Measurements from ENCODE around the gene MX1.

The MX1 gene

GRCh38 chr21:41479686-41480085 lies 53.6 kb downstream of the MX1 start:
- Histone ChIP-seq H3K27ac (replicated peaks) (no peak overlapping the region), H3K4me3 (replicated peaks; ENCODE audit: insufficient read depth, low read length) (no peak overlapping the region), H3K27me3 (ENCODE audit: insufficient read depth, poor library complexity, severe bottlenecking) (peaks cover 4% of the 10 kb centered on the region)
- DNase-seq (ENCODE audit: low read depth in 1 of 2, low spot score in 1 of 2) = no peak
- TF ChIP-seq REST (IDR thresholded peaks at IDR 0.05; ENCODE audit: insufficient replicate concordance, low read depth) (no peak), GABPA (IDR thresholded peaks at IDR 0.05; ENCODE audit: low read depth) (no peak), POLR2AphosphoS5 (IDR thresholded peaks at IDR 0.05; ENCODE audit: low read depth) (no peak), CTCF (IDR thresholded peaks at IDR 0.05; ENCODE audit: insufficient read depth, low read length) (no peak), SPI1 (IDR thresholded peaks at IDR 0.05; ENCODE audit: borderline replicate concordance, low read depth) (no peak)

- no peak for TF ChIP-seq CTCF (IDR thresholded peaks at IDR 0.05; ENCODE audit: insufficient read depth, low read length)
- no peak for TF ChIP-seq REST (IDR thresholded peaks at IDR 0.05; ENCODE audit: insufficient replicate concordance, low read depth)
- no peak for TF ChIP-seq POLR2AphosphoS5 (IDR thresholded peaks at IDR 0.05; ENCODE audit: low read depth)
- no peak for TF ChIP-seq GABPA (IDR thresholded peaks at IDR 0.05; ENCODE audit: low read depth)
- no peak for TF ChIP-seq SPI1 (IDR thresholded peaks at IDR 0.05; ENCODE audit: borderline replicate concordance, low read depth)
- no peak overlapping the region for H3K4me3 ChIP-seq (replicated peaks; ENCODE audit: insufficient read depth, low read length)
- DNase-seq (ENCODE audit: low read depth in 1 of 2, low spot score in 1 of 2) = no peak
- peaks cover 4% of the 10 kb centered on the region for H3K27me3 ChIP-seq (ENCODE audit: insufficient read depth, poor library complexity, severe bottlenecking)
- no peak overlapping the region for H3K27ac ChIP-seq (replicated peaks)
These were observed 54.1 kb downstream of the MX1 start for GRCh38 chr21:41480086-41480690.

GRCh38 chr21:41481191-41481590 lies 55.2 kb downstream of the MX1 start:
- DNase-seq (ENCODE audit: low read depth in 1 of 2, low spot score in 1 of 2) = no peak
- TF ChIP-seq REST (IDR thresholded peaks at IDR 0.05; ENCODE audit: insufficient replicate concordance, low read depth) = no peak
- TF ChIP-seq GABPA (IDR thresholded peaks at IDR 0.05; ENCODE audit: low read depth) = no peak
- TF ChIP-seq CTCF (IDR thresholded peaks at IDR 0.05; ENCODE audit: insufficient read depth, low read length) = no peak
- no peak for TF ChIP-seq SPI1 (IDR thresholded peaks at IDR 0.05; ENCODE audit: borderline replicate concordance, low read depth)
- no peak overlapping the region for H3K4me3 ChIP-seq (replicated peaks; ENCODE audit: insufficient read depth, low read length)
- H3K27ac ChIP-seq (replicated peaks) = no peak overlapping the region
- peaks cover 4% of the 10 kb centered on the region for H3K27me3 ChIP-seq (ENCODE audit: insufficient read depth, poor library complexity, severe bottlenecking)
